NCI-H748 (cell line): ENCODE measurements around the gene CST9L.

Experiments used
- DNase-seq: peaks from one replicate; lab custom pipeline; 2025; ENCODE audit not compliant: unreplicated experiment; lab: John Stamatoyannopoulos, UW

Gene CST9L, protein sequence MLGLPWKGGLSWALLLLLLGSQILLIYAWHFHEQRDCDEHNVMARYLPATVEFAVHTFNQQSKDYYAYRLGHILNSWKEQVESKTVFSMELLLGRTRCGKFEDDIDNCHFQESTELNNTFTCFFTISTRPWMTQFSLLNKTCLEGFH

GRCh38 chr20:23568320-23568970, at the start of gene CST9L:
Gene CST9L (minus strand): TSS chr20:23568484. CDS start chr20:23568450, 34 bp downstream.
- no peak for DNase-seq

- DNase-seq: no peak
These were observed 45.9 kb upstream of the CST9L start for GRCh38 chr20:23614163-23614562.

DNA sequence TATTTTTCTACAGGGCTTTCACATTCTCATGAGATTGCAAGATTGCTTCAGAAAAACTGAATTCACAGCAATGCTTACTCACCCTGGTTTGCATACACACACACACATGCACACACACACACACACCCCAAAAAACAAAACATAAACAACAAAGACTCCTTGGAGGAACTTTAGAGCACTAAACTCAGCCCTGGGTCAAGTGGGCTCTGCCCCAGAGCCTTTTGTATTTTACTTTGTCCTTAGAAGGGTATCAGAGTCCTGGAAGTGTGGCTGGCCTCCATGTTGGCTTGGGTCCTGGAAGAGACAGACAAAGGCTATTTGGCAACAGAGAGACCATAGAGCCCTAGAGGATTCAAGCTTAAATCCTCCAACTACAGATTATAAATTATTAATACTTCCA, 45.4 kb upstream of the CST9L start:
- DNase-seq: no peak

DNA sequence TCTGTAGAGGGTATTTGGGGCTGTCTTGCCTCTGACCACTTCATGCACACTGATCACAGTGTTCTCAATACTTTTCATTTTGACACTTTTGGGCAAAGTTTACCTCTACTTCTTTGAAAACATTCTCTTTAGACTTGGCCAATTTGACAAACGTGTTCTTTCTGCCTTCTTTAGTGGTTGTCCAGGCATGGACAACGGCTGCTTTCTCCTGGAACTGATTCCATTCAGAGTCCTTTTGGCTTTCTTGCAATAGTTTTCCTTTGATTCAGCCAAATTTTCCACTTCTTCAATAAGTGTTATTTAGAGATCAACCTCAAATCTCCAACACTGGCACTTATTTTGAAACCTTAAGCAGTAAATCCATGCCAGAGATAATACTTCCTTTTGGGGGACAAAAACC, 44.1 kb upstream of the CST9L start:
- DNase-seq: no peak

- no peak for DNase-seq
These were observed 41.3 kb upstream of the CST9L start for GRCh38 chr20:23609486-23610109.

DNA sequence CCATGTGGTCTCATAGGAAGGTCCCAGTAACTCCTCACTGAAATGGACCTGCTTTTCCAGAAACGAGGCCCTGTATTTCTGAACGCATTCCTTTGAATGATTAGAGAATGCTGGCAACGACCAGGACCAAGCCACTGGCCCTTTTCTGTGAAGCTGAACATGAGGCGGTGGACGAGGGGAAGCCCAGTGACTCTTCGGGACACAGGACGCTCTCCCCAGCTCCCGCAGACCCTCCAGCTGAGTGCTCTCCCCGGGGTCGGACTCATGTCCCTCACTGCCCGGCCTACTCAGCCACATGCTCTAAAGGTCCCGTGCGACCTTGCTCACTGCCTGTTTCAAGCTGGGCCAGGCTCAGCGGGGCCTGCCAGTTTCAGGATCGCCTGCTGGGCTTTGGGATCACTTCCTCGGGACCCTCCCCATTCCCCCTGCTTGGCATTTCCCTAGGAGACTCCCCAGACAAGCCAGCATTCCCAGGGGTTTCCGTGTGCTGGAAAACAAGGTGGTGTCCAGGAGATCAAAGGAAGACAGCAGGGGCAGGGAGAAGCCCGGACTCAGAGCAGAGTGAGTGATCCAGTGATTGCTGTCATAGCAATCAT, 40.1 kb upstream of the CST9L start:
- DNase-seq: no peak

- no peak for DNase-seq
These were observed 39.4 kb upstream of the CST9L start for GRCh38 chr20:23607497-23608245.

GRCh38 chr20:23606652-23607049, 38.4 kb upstream of the CST9L start:
- peak; percentile 91 for DNase-seq

- no peak for DNase-seq
These were observed 37.8 kb upstream of the CST9L start, which contains the start of gene CST9 for GRCh38 chr20:23605867-23606651. Gene CST9 (minus strand): TSS chr20:23605917. CDS start chr20:23605864, 53 bp downstream.

DNA sequence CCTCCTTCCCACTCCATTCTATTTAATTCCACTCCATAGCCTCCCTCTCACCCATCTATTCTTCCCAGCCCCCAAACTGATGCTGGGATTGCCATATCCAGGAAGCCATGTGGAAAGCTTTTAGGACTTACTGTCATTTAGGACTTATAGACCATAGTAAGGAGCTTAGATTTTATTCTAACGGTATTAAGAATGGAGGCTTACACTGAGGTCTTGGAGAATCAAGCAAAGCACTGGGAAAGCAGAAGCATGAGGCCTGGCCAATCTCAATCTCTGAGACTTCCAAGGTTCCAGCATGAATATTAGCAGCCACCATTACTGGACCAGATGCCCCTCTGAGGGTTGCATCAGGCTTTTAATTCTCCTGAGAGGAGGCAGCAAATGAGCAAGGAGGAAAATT, 36.0 kb upstream of the CST9L start:
- no peak for DNase-seq

- no peak for DNase-seq
These were observed 35.0 kb upstream of the CST9L start for GRCh38 chr20:23603321-23603720.

DNA sequence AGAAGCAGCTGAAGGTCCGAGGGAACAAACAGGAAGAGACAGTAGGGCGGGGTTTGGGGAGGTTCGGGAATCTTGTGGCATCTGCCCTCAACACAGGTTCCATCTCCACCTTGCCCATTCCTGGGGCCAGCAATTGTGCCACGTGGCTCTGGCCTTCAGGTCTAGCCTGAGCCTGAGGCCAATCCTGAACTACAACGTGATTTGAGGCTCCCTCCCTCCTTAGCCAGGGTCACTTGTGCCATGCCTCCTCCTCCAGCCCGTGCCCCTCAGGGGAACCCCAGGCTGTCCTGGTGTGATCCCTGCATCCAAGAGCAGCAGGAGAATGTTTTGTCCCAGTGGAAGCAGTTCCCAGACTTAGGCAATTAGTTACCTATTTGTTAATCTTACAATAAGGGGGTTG, 34.4 kb upstream of the CST9L start:
- DNase-seq: no peak

DNA sequence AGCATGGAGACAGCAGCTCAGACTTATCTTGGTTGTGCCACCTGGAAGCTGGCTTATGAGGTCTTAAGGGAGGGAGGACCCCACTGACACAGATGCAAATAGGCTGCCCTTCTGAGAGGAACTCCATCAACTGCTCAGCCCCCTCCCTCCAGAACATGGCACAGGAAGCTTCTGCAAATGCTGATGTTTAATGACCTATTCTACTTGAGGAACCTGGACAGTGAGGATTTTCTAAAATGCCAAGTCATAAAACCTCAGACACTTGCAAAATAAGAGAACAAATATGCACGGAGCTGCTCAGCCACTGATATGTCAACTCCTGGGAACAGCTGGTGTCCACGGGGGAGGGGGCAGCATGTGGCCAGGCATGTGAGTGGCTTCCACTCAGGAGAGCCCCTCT, 34.0 kb upstream of the CST9L start:
- DNase-seq: no peak

- no peak for DNase-seq
These were observed 33.4 kb upstream of the CST9L start for GRCh38 chr20:23601715-23602114.

DNA sequence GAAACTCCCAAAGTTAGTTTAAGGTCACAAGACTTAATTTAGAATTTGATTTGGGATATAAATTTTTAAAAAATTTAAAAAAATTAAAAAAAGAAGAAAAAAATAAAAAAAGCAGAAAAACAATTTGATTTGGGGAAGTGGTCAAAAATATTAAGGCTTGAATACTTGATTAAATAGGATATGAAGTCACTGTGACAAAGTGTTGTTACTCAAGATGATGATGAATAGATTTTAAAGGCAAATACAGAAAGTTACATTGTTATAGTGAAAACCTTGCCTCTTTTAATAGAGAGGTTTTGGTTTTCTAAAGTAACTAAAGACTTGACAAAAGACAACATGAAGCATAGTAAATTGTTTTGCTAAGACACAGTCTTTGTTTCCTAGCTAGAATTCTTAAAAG, 30.2 kb upstream of the CST9L start:
- no peak for DNase-seq

GRCh38 chr20:23596579-23597250, 28.4 kb upstream of the CST9L start:
- DNase-seq: no peak

DNA sequence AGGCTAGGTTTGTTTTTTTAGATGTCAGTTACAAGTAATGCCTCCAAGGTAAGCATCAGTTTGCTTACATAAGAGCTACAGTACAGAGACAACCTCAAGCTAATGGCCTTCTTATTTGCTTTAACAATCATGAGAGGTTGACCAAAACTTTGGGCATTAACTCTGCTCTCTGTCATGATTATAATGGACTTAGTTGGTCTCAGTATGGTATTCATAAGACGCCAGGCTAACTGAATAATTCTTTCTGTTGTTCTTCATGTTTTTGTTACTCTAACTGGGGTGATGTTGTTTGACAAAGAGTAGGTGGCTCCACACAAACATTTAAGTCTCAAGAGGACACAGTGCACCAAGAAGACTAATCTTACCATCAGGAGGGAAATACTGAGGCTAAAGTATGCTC, 27.7 kb upstream of the CST9L start:
- peak; percentile 16 for DNase-seq

GRCh38 chr20:23588434-23589403, 20.4 kb upstream of the CST9L start:
- DNase-seq: peak; percentile 31

DNA sequence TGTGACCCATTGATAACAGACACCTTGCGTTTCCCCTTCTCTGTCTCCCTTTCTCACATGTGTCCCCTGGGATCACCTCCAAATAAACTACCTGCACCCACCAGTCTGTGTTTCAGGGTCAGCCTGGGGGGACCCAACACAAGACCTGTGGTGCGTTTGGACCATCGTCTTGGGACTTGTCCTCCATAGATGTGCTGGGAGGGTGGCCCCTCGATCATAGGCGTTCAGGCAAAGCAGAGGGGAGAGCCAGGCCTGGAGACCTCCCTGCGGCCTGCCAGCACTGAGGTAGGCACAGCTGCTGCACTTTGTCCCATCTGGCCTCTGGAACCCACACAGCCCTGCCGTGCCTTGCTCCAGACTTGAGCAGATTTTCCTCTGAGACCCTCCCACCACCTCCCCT, 19.3 kb upstream of the CST9L start:
- no peak for DNase-seq
